Uterus (tissue), 4 donors: Measurements from ENCODE around the gene PRRT1. TPM values are rescaled to one million over a fixed set of nuclear protein-coding genes. Genes with fewer than 3 reads are reported as not detected.

ENCODE experiments used
- DNase-seq, 2 donors: peaks; one replicate each; pipeline ENCODE4 v3.0.0-alpha.2; 2019 to 2020
- H3K27ac ChIP-seq, 2 donors: fragments of 200-600 bp; sonication (generic); 1 replicate in 1 of 2; 2 replicates in 1 of 2; pipeline ENCODE4 v1.5.1; 2016 to 2018
- H3K27me3 ChIP-seq, 2 donors: fragments of 200-600 bp; sonication (generic); one replicate each; pipeline ENCODE4 v1.5.1; 2018 to 2019; ENCODE audit warnings: control low read depth in 1 of 2
- H3K36me3 ChIP-seq, 2 donors: fragments of 200-600 bp; sonication (generic); one replicate each; pipeline ENCODE4 v1.5.1; 2019; ENCODE audit warnings: control low read depth in 1 of 2
- H3K4me1 ChIP-seq, 2 donors: fragments of 200-600 bp; sonication (generic); one replicate each; pipeline ENCODE4 v1.5.1; 2018 to 2019; ENCODE audit warnings: control low read depth in 1 of 2
- H3K4me3 ChIP-seq, 2 donors: fragments of 200-600 bp; sonication (generic); 1 replicate in 1 of 2; 2 replicates in 1 of 2; pipeline ENCODE4 v1.5.1; 2018 to 2019; ENCODE audit warnings: mild to moderate bottlenecking in 1 of 2
- H3K9me3 ChIP-seq, 2 donors: fragments of 200-600 bp; sonication (generic); one replicate each; pipeline ENCODE4 v1.5.1; 2019; ENCODE audit warnings: control low read depth in 1 of 2
- POLR2A ChIP-seq, 2 donors: fragments of 450-650 bp; IDR thresholded peaks; one replicate each; pipeline ENCODE4 v1.6.1; 2016; ENCODE audit warnings: antibody characterized with exemption in 2 of 2, mild to moderate bottlenecking in 1 of 2, moderate library complexity in 1 of 2
- intact Hi-C: fragments of 100-400 bp; cut with DNase I; formaldehyde crosslinking; loops from one replicate; pipeline ENCODE4 v1.15.1; 2023; ENCODE audit warnings: low total_unique reads
- total RNA-seq, 4 donors: library from RNA; depleted of rRNA in 3 of 4; stranded (reverse); fragments of >200 nt in 3 of 4; gene quantifications; one replicate each; pipeline versions ENCODE4 v1.1.0 to v1.2.4, GENCODE V29; 2014 to 2023
- TF ChIP-seq, protein P1 (sequence below), 4 experiments: fragments of 200-600 bp in 2 of 4; fragments of 450-650 bp in 2 of 4; sonication (generic) in 2 of 4; IDR thresholded peaks; one replicate each; pipeline ENCODE4 v1.5.1; 2016 to 2019; ENCODE audit warnings: antibody characterized with exemption in 4 of 4, mild to moderate bottlenecking in 2 of 4, moderate library complexity in 1 of 4
- donor health status: DM: yes; HTN: yes; CAD: no.

PRRT1 gene
- total RNA-seq, 4 donors from 2014 or later: 8.0 to 9.4 TPM; not detected in 2

DNA sequence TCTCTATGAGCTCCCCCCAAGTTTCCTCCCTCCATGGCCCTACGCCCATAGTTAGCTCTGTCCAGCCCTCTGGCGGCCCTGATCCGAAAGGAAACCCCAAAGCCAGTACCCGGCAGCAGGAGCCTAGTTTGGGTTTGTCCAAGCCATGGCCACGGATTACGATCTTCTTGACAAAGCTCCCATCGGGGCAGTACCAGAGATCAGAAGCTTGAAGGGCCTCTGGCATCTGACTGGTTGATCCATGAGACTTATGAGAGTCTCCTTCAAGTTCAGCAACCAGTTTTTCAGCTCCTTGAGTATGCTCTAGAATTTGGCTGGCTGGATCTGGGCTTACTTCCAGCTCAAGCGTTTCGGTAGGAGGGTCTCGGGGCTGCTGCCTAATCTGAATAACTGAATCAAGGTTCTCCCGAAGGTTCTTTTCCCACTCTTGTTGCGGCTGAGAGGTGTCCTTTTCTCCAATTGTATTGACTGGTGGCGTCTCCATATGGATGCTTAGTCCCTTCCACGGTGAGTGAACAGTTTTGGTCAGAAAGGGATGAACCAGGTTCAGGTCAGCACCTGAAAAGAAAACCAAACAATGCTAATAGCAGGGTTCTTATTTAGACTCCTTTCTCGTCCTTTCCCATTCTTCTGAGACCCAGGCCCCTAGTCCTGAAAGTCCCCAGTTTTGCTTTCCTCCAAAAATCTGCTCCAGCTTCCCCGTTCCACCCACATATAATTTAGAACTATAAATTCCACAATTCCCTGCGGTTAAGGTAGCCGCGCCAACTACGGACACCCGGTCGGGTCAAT lies 22.2 kb downstream of the PRRT1 start:
- Histone ChIP-seq H3K36me3 (no peaks in the 10 kb centered on the region), H3K27ac (peak overlapping the region; percentile 92 to 98), H3K4me3 (peak overlapping the region; percentile 60 to 79), H3K9me3 (no peaks in the 10 kb centered on the region), H3K27me3 (no peaks in the 10 kb centered on the region), H3K4me1 (peaks cover 0 to 19% of the 10 kb centered on the region in 2 donors)
- no peak for DNase-seq
- intact Hi-C loops: loop anchor here (10.0 kb wide), 1 partner anchor 45 kb away; the partner anchor contains the start of genes AGPAT1 and RNF5
- TF ChIP-seq, protein P1, sequence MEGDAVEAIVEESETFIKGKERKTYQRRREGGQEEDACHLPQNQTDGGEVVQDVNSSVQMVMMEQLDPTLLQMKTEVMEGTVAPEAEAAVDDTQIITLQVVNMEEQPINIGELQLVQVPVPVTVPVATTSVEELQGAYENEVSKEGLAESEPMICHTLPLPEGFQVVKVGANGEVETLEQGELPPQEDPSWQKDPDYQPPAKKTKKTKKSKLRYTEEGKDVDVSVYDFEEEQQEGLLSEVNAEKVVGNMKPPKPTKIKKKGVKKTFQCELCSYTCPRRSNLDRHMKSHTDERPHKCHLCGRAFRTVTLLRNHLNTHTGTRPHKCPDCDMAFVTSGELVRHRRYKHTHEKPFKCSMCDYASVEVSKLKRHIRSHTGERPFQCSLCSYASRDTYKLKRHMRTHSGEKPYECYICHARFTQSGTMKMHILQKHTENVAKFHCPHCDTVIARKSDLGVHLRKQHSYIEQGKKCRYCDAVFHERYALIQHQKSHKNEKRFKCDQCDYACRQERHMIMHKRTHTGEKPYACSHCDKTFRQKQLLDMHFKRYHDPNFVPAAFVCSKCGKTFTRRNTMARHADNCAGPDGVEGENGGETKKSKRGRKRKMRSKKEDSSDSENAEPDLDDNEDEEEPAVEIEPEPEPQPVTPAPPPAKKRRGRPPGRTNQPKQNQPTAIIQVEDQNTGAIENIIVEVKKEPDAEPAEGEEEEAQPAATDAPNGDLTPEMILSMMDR (IDR thresholded peaks at IDR 0.05): no peak
- no peak for TF ChIP-seq POLR2A (IDR thresholded peaks at IDR 0.05)

GRCh38 chr6:32128751-32129296 lies 22.9 kb downstream of the PRRT1 start:
- DNase-seq: no peak
- peak overlapping the region; percentile 92 to 98 for H3K27ac ChIP-seq
- intact Hi-C loops: loop anchor here (10.0 kb wide), 1 partner anchor 46 kb away; the partner anchor contains the start of genes AGPAT1 and RNF5
- no peaks in the 10 kb centered on the region for H3K9me3 ChIP-seq
- TF ChIP-seq, protein P1 (IDR thresholded peaks at IDR 0.05): no peak
- TF ChIP-seq POLR2A (IDR thresholded peaks at IDR 0.05): no peak
- H3K27me3 ChIP-seq: no peaks in the 10 kb centered on the region
- H3K4me1 ChIP-seq: peaks cover 0 to 19% of the 10 kb centered on the region in 2 donors
- no peaks in the 10 kb centered on the region for H3K36me3 ChIP-seq
- peak overlapping the region in 1 of 2 donors; percentile 4 for H3K4me3 ChIP-seq

DNA sequence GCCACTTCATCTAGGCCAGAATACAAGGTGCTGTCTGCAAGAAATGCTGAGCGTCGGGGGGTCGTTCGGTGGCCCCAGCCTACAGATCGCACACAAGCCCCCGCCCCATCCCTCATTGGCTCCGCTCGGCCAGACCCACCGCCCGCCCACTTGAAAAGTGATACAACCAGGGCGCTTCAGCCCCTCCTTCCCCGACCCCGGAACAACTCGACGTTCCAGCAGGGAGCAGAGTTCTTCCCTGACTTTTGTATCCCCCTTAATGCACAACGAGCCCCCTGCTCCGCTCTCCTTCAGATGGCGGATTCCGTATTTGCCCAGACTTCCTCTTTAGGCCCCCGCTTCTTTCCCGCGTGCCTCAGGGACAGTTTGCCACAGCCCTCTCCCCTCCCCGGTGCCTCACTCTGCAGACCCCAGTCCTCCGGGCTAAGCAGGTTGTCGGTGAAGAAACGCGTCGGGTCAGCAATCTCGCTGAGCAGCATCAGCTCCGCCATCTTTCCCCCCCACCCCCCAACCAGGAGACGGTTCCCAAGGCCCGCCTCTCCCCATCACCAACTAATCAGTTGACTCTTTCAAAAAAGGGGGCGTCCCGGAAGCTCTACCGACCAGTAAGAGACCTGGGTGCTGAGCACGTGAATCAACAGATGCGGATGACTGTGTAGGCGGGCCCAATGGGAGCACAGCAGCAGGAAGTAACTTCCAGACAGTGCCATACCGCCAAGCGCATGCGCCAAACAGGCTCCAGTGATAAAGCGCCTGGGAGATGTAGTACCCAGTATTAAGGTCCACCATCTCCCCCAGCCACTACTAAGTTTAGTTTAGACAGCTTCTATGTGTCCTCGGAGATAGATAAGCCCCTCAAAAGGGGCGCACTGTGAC lies 23.8 kb downstream of the PRRT1 start, which contains the start of gene ATF6B:
Gene ATF6B (minus strand): TSS at position 530 of the 876 bp plus-strand sequence. CDS start 39 bp downstream, at position 491.
- H3K27ac ChIP-seq: peak within 1 kb of the TSS; percentile 92 to 98
- DNase-seq: peak; percentile 96 to 100
- intact Hi-C loops: loop anchor here (10.0 kb wide), 1 partner anchor 47 kb away; the partner anchor contains the start of genes AGPAT1 and RNF5
- H3K4me3 ChIP-seq: peak within 1 kb of the TSS; percentile 93 to 97
- no peaks in the 10 kb centered on the region for H3K27me3 ChIP-seq
- TF ChIP-seq, protein P1 (IDR thresholded peaks at IDR 0.05): no peak
- TF ChIP-seq POLR2A (IDR thresholded peaks at IDR 0.05): peak; percentile 51 to 54
- H3K9me3 ChIP-seq: no peaks in the 10 kb centered on the region
- H3K36me3 ChIP-seq: no peaks in the 10 kb centered on the region
- peaks cover 0 to 19% of the 10 kb centered on the region in 2 donors for H3K4me1 ChIP-seq

DNA sequence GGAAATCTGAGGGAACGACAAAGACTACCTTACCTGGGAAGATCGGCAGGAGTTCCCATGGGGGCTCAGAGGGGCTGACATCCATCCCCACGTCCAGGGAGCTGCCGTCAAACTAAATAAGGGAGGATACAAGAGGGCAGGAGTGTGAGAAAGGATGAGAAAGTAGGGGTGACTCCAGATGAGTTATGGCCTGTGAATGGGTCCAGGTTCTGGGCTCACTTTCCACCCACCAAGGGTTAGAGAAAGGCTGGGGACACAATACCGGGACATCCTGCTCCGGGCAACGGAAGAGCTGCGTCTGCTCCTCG lies 24.4 kb downstream of the PRRT1 start:
- Histone ChIP-seq H3K4me1 (peaks cover 0 to 19% of the 10 kb centered on the region in 2 donors), H3K27ac (peak overlapping the region; percentile 84 to 89), H3K9me3 (no peaks in the 10 kb centered on the region), H3K4me3 (peak overlapping the region; percentile 93 to 97), H3K36me3 (no peaks in the 10 kb centered on the region), H3K27me3 (no peaks in the 10 kb centered on the region)
- no peak for DNase-seq
- TF ChIP-seq, protein P1 (IDR thresholded peaks at IDR 0.05): no peak
- TF ChIP-seq POLR2A (IDR thresholded peaks at IDR 0.05): no peak
- intact Hi-C loops: loop anchor here (10.0 kb wide), 1 partner anchor 47 kb away; the partner anchor contains the start of genes AGPAT1 and RNF5
